GM18907 (cell line): ENCODE measurements around the gene LAPTM5.
"Not testable (repeated sequence)": the region's sequence is repeated elsewhere in the genome, so short reads cannot be mapped to it uniquely, and the experiment has no call there.

ENCODE experiments used
- ATAC-seq: cut with Tn5 transposase; IDR thresholded peaks from one replicate; pipeline ENCODE4 v1.9.1; 2021; ENCODE audit warnings: mild to moderate bottlenecking, moderate library complexity; ENCODE audit not compliant: unreplicated experiment

Gene LAPTM5

GRCh38 chr1:30773722-30774358 is 16.3 kb upstream of the LAPTM5 start:
- no peak for ATAC-seq

DNA sequence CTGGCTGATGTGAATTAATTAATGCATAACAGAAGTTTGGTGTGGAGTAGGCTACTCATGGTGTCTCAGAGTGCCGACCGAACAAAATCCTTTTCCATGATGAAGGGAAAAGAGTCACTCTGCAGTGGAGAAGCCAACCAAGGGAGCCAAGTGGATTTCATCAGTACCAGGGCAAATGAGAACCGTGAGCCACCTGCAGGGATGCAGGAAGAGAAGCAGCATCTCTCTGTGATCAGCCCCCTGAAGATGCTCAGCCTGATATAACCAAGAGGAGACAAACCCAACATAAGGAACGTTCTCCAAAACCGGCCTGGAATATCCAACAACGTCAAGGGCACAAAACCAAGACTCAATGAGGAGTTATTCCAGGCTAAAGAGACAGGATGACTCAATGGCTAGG is 13.4 kb upstream of the LAPTM5 start:
- ATAC-seq, result no peak

- ATAC-seq, result no peak
These were observed 12.6 kb upstream of the LAPTM5 start for GRCh38 chr1:30770150-30770549.

DNA sequence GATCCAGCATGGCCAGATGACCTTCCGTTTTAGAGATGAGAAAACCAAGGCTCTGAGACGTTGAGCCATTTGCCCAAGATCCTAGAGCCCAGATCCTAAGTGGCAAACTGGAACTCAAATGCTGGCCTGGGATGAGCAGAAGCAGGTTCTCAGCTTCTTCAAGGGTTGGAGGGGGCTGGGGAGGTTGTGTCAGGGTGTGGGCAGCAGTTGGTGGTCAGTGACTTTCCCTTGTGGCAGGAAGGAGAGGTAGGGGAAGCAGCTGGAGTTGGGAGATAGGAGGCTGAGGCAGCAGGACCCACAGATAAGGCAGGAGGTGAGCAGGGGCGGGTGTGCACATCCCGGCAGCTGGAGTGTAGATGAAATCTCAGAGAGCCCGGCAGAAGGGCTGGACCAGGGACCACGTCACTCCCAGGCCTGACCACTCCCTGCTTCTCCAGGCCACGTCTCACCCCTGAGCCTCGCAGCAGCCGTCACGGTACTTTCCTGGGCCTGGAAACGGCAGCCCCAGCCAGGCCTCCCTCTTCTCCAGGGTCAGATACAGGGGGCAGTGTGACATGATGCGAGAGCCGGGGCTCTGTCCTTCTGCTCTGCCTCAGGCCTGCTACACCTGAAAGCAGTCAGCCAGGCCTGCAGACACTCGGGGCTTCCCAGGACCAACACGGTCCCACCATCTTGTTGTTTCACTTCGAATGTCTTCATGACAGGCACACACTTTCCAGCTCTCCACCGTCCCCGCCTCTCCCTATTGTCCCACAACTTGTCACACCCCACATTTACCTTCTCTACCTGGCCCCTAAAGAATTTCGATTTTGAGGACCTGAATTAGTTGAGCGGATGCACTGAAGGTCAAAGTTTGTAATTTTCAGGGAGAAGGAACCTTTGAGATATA is 11.5 kb upstream of the LAPTM5 start:
- no peak for ATAC-seq

DNA sequence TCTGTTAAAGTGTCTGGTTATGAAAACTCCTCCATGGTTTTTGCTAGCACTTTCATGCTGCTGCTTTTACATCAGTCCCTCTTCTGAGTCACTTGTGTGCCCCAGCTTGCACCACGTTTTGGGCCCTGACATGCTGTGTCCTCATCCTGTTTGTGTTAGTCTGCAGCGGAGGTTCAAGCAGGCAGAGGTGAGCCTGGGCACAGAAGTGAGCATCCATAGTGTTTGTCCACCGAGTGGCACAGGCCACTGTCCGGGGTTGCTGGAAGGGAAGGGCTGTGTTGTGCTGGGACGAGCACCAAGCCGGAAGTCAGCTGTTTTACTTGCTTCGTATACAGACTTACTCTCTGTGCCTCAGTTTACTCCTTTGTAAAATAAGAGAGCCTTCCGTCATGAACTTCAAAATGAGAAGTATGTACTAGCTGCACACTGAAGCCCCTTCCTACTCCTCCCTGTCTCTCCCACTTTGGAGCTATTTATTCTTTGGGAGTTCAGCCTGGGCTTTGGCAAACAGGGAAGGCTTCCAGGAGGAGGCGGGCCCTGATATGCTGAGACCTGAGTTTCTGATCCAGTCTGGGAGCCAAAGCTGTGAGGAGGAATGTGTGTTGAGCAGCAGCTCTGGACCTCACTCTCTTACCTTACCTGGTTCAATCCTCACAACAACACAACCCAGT is 10.7 kb upstream of the LAPTM5 start:
- no peak for ATAC-seq

- not testable (repeated sequence) for ATAC-seq
These were observed 9.4 kb upstream of the LAPTM5 start for GRCh38 chr1:30766948-30767347.

DNA sequence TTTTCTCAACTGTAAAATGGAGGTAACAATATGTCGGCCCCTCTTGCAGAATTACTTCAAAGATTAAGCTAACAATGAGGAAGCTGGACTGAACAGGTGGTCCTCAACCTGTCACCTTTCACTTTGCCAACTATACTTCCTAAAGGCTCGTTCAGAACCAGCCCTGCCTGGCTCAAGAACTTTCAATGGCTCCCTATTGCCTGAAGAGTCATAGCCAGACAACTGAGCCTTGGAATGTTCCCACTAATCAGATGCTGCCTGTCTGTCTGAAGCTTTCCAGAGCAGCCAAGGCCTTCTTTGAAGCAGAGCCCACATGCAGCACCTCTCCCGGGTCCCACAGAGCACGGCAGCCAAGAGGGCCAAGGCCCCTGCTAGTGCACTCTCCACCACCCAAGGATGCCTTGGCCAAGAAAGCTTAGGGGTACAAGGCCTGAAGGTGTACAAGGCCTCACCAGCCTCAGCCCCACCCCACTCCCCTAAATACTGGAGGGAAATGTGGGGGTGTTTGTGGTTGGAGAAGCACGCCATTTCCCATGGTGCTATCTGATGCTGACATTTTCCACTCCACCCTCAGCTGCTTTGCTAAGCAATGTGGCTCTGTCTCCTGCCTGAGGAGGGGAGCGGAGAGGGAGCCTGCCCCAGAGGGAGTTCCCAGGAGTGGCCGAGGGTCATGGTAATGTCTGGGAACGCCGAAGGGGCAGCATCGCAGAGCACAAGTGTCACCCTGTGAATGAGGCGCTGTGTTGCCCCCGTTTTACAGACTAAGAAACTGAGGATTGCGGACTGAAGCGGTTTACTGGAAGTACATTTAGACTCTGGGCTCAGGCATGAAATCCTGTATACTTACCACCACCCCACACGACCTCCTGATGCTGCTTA is 8.2 kb upstream of the LAPTM5 start:
- no peak for ATAC-seq

- ATAC-seq, result no peak
These were observed 7.5 kb upstream of the LAPTM5 start for GRCh38 chr1:30764939-30765555.

GRCh38 chr1:30764396-30764795 is 6.8 kb upstream of the LAPTM5 start:
- ATAC-seq, result no peak

DNA sequence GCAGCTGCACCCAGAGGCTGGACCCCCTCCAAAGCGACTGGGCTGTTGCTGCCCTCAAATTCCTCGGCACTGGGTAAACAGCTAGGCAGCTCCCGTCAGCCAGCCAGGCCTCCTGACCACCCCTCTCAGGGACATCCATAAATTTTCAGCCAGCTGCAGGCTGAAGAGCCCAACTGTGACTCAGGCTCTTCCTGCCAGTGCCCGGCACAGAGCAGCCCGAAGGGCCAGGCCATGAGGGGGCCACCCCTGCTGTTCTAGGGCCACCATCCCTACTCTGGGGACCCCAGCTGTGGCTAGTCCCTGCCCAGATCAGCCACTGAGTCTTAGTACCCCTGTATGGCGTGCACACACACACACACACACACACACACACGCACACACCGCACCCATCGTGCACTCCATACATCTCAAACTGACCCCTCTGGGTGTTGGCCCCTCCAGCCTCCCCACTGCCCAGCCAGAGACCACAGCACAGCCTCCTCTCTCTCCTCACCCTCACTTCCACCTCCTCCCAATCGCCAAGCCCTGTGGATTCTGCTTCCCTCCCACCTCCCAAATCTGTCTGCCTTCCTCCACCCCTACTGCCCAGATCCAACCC is 6.2 kb upstream of the LAPTM5 start:
- no peak for ATAC-seq

DNA sequence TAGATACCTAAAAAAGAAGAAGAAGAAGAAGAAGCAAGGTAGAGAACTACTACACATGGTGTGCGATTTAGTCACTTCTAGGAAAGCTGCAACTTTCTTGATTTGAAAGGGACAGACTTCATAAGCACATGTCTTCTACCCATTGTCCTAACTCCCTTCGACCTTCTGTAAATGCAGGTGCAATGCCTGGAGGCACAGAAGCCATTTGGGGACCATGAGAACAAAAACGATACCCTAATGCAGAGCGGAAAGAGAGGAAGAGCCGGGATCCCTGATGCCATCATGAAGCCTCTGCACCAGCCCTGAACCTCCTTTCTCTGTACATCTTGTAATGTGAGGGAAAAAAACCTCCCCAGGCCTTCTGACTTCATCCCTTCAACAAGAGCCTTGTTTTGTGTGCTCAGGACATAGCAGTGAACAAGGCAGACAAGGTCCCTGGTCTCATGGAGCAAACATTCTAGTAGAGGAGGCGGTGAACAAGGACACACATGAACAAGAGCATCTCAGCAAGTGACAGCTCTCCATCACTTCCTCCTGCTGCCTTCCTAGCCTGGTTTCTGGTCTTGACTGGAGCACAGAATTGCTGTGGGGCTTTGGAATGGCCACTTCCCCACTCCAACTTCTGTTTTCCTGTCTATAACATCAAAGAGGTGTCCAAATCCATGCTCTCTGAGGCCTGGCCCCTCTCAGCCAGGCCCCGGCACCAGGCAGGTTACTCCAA is 5.5 kb upstream of the LAPTM5 start:
- ATAC-seq, result no peak

DNA sequence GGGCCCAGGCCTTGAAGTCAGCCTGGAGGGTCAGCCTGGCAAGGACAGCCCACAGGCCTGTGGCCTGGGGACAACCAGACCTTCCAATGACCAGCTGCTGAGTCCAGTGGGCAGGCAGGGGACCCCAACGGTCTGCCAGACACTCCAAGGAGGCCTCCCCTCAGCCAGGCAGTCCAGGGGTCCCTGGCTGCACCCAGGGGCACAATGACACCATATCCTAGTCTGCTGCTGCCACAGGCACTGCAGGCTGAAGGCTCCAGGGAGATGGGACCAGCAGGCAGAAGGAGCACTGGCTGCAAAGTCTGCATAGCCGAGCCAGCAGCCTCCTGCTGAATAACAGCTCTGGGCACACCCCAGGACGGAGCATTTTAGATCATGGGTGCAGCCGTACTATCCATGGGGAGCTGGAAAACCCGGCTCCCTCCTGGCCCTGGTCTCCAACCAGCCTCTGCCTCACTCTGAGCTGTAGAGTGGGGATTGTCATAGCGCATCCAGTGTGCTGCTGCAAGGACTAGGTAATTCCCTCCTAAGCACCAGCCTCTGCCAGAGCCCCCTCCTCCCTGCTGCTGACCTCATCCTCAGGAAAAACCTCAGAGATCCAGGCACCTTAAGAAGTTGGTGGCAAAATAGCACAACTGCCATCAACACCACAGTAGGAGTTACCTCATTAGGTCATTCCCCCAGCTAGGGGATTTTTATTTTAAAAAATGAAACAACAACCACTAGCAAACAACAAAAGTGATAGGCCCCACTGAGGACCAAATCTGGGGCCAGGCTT is 4.8 kb upstream of the LAPTM5 start:
- no peak for ATAC-seq

- ATAC-seq, result no peak
These were observed 4.0 kb upstream of the LAPTM5 start for GRCh38 chr1:30761381-30762151.

- no peak for ATAC-seq
These were observed 3.2 kb upstream of the LAPTM5 start for GRCh38 chr1:30760596-30761324.

GRCh38 chr1:30759718-30760281 is 2.2 kb upstream of the LAPTM5 start:
- no peak for ATAC-seq

GRCh38 chr1:30758785-30759380 is 1.3 kb upstream of the LAPTM5 start:
- no peak for ATAC-seq
